Measurements from ENCODE around the gene GDF15. TPM values are rescaled to one million over a fixed set of nuclear protein-coding genes. Genes with fewer than 3 reads are reported as not detected.

Gene GDF15
- polyA plus RNA-seq, 4 donors = 2.8 to 15.0 (median 6.6) TPM

DNA sequence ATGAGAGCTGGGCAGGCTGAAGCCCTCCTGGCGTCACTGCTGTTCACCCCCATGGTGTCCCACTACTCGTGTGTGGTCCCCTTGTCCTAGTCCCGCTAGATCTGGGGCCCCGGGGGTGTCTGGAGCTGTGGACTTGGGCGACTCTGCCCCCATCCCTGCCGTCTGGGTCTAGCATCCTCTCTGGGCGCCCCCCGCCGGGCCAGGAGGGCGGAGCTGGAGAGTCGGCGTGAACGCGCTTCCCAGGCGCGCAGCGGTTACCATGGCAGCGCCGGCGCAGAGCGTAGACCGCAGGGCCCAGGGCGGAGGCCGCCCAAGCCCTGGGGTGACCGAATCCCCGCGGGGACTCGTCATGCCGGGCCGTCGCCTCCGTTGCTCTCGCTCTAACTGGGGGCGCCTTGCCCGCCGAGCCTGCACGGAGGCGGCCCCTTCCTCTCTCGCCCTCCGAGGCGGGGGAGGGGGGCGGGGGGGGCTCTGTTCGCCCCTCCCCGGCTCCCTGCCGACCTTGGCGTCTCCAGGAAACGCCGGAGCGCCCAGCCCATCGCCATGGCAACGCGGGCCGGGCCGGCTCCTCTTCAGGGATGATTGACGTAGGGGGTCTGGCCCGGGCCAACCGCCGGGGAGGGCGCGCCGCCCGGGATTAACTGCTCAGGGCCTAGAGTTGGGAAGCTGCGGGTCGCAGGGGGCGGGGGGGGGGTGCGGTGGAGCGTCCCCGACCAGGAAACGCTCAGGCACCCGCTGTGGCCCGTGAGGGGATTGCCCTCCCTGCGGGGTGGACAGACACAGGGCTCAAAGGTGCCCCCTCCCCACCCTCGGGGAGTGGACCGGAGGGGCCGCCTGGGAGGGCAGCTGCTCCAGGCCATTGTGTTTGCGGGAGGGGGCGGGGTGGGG lies 43.1 kb downstream of the GDF15 start:
- no peak for DNase-seq (ENCODE audit: low read depth in 4 of 4, low spot score in 3 of 4)

GRCh38 chr19:18429717-18430416 lies 43.9 kb downstream of the GDF15 start:
- DNase-seq (ENCODE audit: low read depth in 4 of 4, low spot score in 3 of 4) = no peak

GRCh38 chr19:18430417-18431144 lies 44.6 kb downstream of the GDF15 start:
- DNase-seq (ENCODE audit: low read depth in 4 of 4, low spot score in 3 of 4) = no peak

DNA sequence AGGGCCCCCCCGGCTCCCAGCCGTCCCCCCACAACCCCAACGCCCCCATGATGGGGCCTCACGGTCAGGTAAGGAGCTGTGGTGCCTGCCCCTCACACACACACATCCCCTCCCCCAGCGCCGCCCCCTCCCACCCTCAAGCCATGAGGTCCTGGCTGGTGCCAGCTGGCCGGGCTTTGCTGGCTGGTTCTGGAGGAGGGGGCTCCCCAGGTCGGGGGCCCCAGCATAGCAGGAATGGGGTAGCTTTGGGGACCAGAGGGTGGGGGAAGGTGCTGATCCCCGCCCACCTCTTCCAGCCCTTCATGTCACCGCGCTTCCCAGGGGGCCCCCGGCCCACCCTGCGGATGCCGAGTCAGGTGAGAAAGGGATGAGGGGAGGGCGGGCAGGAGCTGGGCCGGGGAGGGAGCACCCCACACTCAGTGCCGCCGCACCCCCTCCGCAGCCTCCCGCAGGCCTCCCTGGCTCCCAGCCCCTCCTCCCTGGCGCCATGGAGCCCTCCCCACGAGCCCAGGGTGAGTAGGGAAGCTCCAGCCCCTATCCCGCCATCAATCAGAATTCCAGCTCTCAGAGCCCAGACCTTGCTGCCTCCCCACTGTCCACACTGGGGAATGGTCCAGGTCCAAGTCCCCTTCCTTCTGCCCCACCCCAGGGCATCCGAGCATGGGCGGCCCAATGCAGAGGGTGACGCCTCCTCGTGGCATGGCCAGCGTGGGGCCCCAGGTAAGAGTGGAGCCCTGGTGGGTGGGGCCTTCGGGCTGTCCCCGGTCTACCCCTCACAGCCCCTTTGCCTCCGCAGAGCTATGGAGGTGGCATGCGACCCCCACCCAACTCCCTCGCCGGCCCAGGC lies 45.6 kb downstream of the GDF15 start:
- no peak for DNase-seq (ENCODE audit: low read depth in 4 of 4, low spot score in 3 of 4)

GRCh38 chr19:18432275-18433014 lies 46.5 kb downstream of the GDF15 start:
- no peak for DNase-seq (ENCODE audit: low read depth in 4 of 4, low spot score in 3 of 4)

DNA sequence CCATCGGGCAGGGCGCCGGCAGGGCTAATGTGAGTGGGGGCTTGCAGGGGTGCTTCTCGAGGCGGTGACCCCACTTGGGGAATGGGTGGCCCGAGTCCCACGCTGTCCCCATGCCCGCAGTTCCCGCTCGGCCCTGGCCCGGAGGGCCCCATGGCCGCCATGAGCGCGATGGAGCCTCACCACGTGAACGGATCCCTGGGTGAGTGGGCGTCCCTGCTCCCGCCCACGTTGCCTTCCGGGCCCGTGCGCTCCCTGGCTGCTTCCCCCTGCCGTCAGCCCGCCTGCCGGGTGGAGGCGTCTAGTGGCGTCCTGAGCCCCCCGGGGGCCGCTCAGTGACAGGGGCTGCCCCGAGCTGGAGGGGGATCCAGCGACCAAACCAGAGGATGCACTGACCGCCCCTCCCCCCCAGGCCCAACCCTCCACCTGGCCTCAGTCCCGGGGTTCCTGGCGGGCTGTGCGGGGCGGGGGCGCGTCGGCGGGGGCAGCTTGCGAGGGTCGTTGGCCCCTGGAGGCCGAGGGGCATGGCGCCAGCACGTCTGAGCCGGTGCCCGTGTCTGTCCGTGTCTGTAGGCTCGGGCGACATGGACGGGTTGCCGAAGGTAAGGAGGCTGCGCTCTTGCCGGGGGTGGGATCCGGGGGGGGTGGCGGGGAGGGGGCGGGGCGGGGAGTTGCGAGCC lies 47.2 kb downstream of the GDF15 start:
- no peak for DNase-seq (ENCODE audit: low read depth in 4 of 4, low spot score in 3 of 4)

GRCh38 chr19:18433735-18434398 lies 47.9 kb downstream of the GDF15 start:
- no peak for DNase-seq (ENCODE audit: low read depth in 4 of 4, low spot score in 3 of 4)

DNA sequence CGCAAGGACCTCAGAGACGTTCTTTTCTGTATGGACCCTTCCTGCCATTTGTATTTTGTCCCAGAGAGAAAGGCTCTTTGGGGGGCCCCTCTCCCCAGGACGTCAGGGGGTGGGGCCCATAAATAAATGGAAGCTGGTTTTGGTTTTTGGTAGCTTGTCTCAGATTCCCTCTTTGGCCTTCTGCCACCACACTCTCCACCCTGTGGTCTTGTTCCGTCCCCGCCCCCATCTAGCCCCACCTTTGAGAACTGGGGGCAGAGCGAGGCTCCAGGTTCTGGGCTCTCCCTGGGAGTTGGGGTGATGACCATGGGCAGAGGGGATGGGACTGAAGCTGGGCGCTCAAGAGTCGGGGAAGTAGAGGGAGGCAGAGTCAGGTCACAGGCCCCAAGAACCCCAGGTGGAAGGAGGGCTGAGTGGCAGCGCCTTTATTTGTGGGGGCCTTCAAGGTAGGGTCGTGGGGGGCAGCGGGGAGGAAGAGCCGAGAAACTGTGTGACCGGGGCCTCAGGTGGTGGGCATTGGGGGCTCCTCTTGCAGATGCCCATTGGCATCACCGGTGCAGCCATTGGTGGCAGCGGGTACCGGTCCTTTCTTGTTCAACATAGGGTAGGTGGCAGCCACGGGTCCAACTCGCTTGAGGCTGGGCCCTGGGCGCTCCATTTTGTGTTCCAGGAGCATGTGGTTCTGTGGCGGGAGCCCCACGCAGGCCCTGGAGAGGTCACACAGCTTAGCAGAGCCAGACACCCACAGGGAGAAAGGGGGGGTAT lies 48.6 kb downstream of the GDF15 start:
- DNase-seq (ENCODE audit: low read depth in 4 of 4, low spot score in 3 of 4) = no peak

- DNase-seq (ENCODE audit: low read depth in 4 of 4, low spot score in 3 of 4) = no peak
Measured at GRCh38 chr19:18435178-18435841, 49.4 kb downstream of the GDF15 start.

GRCh38 chr19:18435842-18436670 lies 50.1 kb downstream of the GDF15 start:
- DNase-seq (ENCODE audit: low read depth in 4 of 4, low spot score in 3 of 4) = no peak

- DNase-seq (ENCODE audit: low read depth in 4 of 4, low spot score in 3 of 4) = peak in 1 of 4 donors; percentile 81
Measured at GRCh38 chr19:18436671-18437490, 50.9 kb downstream of the GDF15 start.

DNA sequence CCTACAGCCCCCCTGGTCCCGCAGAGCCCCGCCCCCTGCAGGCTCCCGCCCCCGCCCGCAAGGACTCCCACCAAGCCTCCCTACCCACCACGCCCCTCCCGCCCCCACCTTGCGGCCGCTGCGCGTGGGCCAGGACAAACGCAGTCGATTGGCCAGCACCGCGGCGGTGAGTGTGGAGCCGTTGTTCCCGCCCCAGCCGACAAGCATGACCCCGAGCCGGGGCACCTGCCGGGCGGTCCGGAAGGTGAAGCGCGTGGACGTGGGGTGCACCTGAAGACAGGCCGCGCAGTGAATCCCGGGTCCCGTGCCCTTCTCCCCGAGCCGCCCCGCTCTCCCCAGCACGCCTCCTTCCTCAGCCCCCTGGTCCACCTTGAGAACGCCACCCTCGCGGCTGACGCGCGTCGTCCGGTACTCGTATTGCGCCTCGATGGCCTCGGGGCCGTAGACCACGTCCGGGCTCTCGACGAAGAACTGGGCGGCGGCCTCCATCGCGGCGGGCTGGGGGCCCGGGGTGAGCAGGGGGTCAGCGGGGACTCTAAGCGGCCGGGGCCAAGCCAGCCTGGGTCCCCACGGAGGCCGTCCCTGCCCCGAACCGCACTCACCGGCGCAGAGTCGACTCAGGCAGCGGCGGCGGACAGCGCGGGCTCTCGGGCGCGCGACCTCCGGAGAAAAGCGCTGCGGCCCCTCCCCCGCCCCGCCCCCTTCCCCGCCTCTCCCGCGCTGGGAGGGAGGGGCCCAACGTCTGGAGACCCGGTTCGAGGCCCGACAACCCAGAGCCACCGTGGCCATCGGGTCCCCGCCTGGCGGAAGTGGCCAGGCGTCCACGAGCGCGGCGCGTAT lies 51.8 kb downstream of the GDF15 start, which contains the start of gene ISYNA1:
Gene ISYNA1, minus strand, starts transcription at position 643 of the 840 bp plus-strand sequence. Its CDS starts 154 bp downstream, at position 489.
- no peak for DNase-seq (ENCODE audit: low read depth in 4 of 4, low spot score in 3 of 4)

DNA sequence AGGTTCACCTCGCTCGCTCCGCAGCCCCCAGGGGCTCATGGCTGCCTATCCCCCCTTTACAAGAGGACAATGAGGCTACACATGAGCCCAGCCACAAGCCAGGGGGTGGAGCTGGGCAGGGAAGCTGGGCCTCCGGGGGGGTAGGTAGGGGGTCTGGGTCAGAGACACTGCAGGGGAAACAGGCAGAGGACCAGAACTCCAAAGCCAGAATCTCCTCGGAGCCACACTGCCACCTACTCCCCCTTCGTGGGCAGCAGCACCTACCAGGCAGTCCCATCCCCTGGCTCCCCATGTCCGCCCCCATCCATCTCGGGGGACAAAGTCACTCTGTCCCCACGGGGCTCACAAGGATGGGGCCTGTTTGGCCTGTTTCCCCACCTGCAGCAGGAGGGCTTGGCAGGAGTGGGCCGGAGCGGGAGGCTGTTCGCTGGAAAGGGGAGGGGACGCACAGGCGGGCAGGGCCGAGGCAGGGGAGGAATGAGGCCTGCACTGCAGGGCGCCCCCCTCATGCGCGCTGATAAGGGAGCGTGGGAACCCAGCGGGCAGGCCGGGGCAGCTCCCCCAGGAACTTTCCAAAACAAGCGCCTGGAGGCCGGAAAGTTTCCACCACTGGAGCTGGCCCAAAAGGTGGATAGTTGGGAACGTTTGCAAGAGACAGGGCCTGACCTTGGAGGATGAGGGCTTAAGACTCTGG lies 52.5 kb downstream of the GDF15 start:
- DNase-seq (ENCODE audit: low read depth in 4 of 4, low spot score in 3 of 4) = no peak

Measured in right renal pelvis (tissue), 4 donors.